RWPE2 (cell line): ENCODE measurements around the gene STX8.

Source experiments
- ATAC-seq: fragments of 200-7000 bp; cut with Tn5 transposase; 3 replicates; pipeline ENCODE4 v1.9.1; 2021; ENCODE audit warnings: low read depth
- DNase-seq: peaks from one replicate; pipeline ENCODE4 v3.0.0-alpha.2; 2020; ENCODE audit warnings: low spot score
- H3K27ac ChIP-seq: fragments of 450-650 bp; 2 replicates; pipeline ENCODE4 v1.5.1; 2017; ENCODE audit warnings: mild to moderate bottlenecking; ENCODE audit not compliant: poor library complexity, severe bottlenecking
- H3K27me3 ChIP-seq: fragments of 250-450 bp; sonication (Bioruptor Pico); 2 replicates; pipeline ENCODE4 v1.5.1; 2021; ENCODE audit warnings: mild to moderate bottlenecking, moderate library complexity; ENCODE audit not compliant: insufficient read depth, poor library complexity, severe bottlenecking
- H3K36me3 ChIP-seq: fragments of 250-450 bp; sonication (Bioruptor Pico); 2 replicates; pipeline ENCODE4 v1.5.1; 2020; ENCODE audit warnings: low read depth, mild to moderate bottlenecking, moderate library complexity
- H3K4me1 ChIP-seq: fragments of 250-450 bp; sonication (Bioruptor Pico); 2 replicates; pipeline ENCODE4 v1.5.1; 2021; ENCODE audit warnings: mild to moderate bottlenecking, moderate library complexity; ENCODE audit not compliant: insufficient read depth, poor library complexity, severe bottlenecking
- H3K4me3 ChIP-seq: fragments of 250-450 bp; sonication (Bioruptor Pico); 2 replicates; pipeline ENCODE4 v1.5.1; 2021; ENCODE audit warnings: mild to moderate bottlenecking, moderate library complexity; ENCODE audit not compliant: severe bottlenecking
- H3K9me3 ChIP-seq: fragments of 250-450 bp; sonication (Bioruptor Pico); 2 replicates; pipeline ENCODE4 v1.5.1; 2021; ENCODE audit warnings: mild to moderate bottlenecking, moderate library complexity; ENCODE audit not compliant: severe bottlenecking
- CTCF ChIP-seq: fragments of 450-650 bp; IDR thresholded peaks from one replicate; pipeline ENCODE4 v1.5.1; 2017; ENCODE audit warnings: mild to moderate bottlenecking, moderate library complexity; ENCODE audit not compliant: poor library complexity, severe bottlenecking

Gene STX8

DNA sequence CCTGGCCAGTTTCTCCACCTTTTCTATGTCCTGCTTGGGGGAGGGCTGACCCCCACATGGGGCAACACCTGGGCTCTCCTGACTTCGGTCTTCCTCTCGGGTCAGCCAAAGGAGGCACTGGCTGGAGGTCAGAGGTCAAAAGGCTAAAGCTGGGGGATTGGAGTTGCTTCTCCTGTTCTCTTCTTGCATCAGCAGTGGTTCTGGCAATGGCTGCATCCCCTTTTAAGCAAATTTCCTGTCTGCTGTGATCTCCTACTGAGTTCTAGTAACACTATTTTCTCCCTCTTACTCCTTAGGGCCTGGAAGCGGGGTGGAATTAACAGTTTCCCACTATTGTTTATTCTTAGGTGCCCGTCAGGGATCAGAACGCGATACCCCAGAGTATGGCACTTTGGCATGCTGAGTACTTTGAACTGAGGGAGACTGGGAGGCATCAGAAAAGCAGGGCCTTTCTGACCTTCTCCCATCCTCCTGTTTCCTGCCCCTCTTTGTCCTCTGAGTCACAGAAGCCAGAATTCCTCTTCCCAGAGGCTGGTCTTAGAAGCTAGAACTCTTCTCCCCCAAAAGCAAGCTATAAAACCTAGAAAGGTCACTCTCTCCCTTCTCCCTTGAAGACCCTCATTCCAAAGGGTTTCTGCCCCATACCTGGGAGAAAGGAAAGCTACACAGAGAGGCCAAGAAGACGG is 268.2 kb downstream of the STX8 start:
- Histone ChIP-seq H3K36me3 (no peaks in the 10 kb centered on the region), H3K9me3 (no peaks in the 10 kb centered on the region), H3K4me1 (no peaks in the 10 kb centered on the region), H3K27me3 (no peaks in the 10 kb centered on the region), H3K4me3 (no peak overlapping the region), H3K27ac (no peak overlapping the region)
- DNase-seq (no peak), ATAC-seq (no peak)
- no peak for TF ChIP-seq CTCF

GRCh38 chr17:9306086-9306485 is 269.5 kb downstream of the STX8 start:
- Histone ChIP-seq H3K27me3 (no peaks in the 10 kb centered on the region), H3K27ac (no peak overlapping the region), H3K4me3 (no peak overlapping the region), H3K9me3 (no peaks in the 10 kb centered on the region), H3K4me1 (no peaks in the 10 kb centered on the region), H3K36me3 (no peaks in the 10 kb centered on the region)
- TF ChIP-seq CTCF: no peak
- ATAC-seq (no peak), DNase-seq (no peak)

DNA sequence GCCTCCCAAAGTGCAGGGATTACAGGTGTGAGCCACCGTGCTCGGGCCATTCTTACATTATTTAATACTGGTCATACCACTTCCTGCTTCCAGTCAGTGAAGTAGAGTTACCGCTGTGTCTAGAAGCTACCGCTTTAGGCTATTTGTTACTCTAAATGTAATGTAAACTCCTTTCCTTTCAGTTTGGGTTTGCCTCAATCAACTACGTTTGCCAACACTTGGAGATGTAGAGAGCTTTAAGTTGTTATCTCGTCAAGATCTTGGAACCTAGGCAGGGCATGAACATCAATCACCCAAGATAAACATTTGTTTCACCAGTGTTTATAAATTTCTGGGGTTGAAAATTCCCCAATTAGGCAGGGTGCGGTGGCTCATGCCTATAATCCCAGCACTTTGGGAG is 275.9 kb downstream of the STX8 start:
- H3K27me3 ChIP-seq: no peaks in the 10 kb centered on the region
- no peak for TF ChIP-seq CTCF
- H3K9me3 ChIP-seq: no peaks in the 10 kb centered on the region
- no peaks in the 10 kb centered on the region for H3K4me1 ChIP-seq
- ATAC-seq: no peak
- no peak overlapping the region for H3K4me3 ChIP-seq
- DNase-seq: no peak
- H3K27ac ChIP-seq: no peak overlapping the region
- no peaks in the 10 kb centered on the region for H3K36me3 ChIP-seq

- no peaks in the 10 kb centered on the region for H3K9me3 ChIP-seq
- no peaks in the 10 kb centered on the region for H3K27me3 ChIP-seq
- no peak for TF ChIP-seq CTCF
- H3K4me3 ChIP-seq: no peak overlapping the region
- DNase-seq (no peak), ATAC-seq (no peak)
- no peak overlapping the region for H3K27ac ChIP-seq
- H3K36me3 ChIP-seq: no peaks in the 10 kb centered on the region
- H3K4me1 ChIP-seq: no peaks in the 10 kb centered on the region
Measured at GRCh38 chr17:9298776-9299295, 276.8 kb downstream of the STX8 start.

DNA sequence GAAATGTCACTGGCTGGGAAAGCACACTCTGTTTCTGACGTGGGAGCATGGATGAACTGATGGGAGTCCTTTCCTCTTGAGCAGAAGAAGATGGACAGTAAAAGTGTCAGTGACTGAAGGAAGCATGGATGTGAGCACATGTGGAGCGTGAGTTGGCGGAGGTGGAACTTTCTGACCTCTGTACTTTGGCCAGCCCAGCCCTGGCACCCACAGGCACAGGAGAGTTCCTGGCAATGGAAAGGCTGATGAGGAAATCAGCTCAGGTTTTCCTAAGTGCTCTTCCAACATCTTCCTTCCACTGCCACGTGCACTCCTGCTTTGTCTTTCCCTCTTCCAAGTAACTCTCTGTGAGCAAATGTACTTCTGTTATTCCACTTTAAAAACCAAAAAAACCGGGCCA is 277.5 kb downstream of the STX8 start:
- no peak for ATAC-seq
- TF ChIP-seq CTCF: no peak

More for the DNA sequence above, 277.5 kb downstream of the STX8 start:
- Histone ChIP-seq H3K36me3 (no peaks in the 10 kb centered on the region), H3K9me3 (no peaks in the 10 kb centered on the region), H3K27ac (no peak overlapping the region), H3K27me3 (no peaks in the 10 kb centered on the region), H3K4me3 (no peak overlapping the region), H3K4me1 (no peaks in the 10 kb centered on the region)
- no peak for DNase-seq
